Bronchial epithelial cell (primary cell): ENCODE data around the gene ANO1. TPM values are rescaled to one million over a fixed set of nuclear protein-coding genes. Genes with fewer than 3 reads are reported as not detected.

Experiments
- DNase-seq: peaks from one replicate; pipeline ENCODE4 v3.0.0-alpha.2; 2010; ENCODE audit warnings: low read depth
- FAIRE-seq: peaks from 2 replicates; lab custom pipeline; 2011; peaks lifted over from hg19 to GRCh38; lab: Jason Lieb, UNC
- H3K27me3 ChIP-seq: 2 replicates; pipeline ENCODE4 v1.5.1; 2011; ENCODE audit warnings: low read length; ENCODE audit not compliant: control insufficient read depth, insufficient read depth
- H3K36me3 ChIP-seq: 2 replicates; pipeline ENCODE4 v1.5.1; 2011; ENCODE audit warnings: low read length; ENCODE audit not compliant: control insufficient read depth, insufficient read depth
- H3K4me3 ChIP-seq: 2 replicates; pipeline ENCODE4 v1.5.1; 2011; ENCODE audit warnings: mild to moderate bottlenecking, low read depth, low read length, control low read depth
- total RNA-seq: library from RNA; depleted of rRNA; stranded (reverse); fragments of >200 nt; gene quantifications from 2 replicates; pipeline ENCODE4 v1.2.1, GENCODE V29; 2014
- TF ChIP-seq, protein P1 (sequence below): IDR thresholded peaks from 2 replicates; pipeline ENCODE4 v1.5.1; 2011; ENCODE audit warnings: mild to moderate bottlenecking, moderate library complexity, low read length, control low read depth, inconsistent platforms; ENCODE audit not compliant: insufficient read depth, severe bottlenecking

ANO1 gene
- total RNA-seq, 1 donor from 2014 or later = 1.3 TPM

DNA sequence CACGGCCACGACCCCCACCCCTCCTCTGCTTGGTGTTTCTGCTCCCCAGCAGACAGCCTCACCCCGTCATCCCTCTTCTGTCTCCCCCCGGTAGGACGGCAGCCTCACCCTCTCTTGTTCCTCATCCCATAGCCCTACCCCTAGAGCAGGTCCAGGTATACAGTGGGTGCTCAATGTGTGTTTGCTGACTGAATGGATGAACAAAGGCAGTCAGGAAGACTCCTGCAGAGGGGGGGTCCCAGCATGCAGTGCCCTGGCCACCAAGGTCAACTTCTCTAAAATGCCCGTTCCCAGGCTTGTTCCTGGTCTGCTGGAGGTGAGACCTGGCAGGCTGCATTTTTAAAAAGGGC, 90.3 kb downstream of the ANO1 start:
- FAIRE-seq (no peak), DNase-seq (no peak)
- no peak overlapping the region for H3K4me3 ChIP-seq
- TF ChIP-seq, protein P1, sequence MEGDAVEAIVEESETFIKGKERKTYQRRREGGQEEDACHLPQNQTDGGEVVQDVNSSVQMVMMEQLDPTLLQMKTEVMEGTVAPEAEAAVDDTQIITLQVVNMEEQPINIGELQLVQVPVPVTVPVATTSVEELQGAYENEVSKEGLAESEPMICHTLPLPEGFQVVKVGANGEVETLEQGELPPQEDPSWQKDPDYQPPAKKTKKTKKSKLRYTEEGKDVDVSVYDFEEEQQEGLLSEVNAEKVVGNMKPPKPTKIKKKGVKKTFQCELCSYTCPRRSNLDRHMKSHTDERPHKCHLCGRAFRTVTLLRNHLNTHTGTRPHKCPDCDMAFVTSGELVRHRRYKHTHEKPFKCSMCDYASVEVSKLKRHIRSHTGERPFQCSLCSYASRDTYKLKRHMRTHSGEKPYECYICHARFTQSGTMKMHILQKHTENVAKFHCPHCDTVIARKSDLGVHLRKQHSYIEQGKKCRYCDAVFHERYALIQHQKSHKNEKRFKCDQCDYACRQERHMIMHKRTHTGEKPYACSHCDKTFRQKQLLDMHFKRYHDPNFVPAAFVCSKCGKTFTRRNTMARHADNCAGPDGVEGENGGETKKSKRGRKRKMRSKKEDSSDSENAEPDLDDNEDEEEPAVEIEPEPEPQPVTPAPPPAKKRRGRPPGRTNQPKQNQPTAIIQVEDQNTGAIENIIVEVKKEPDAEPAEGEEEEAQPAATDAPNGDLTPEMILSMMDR = no peak
- H3K27me3 ChIP-seq = no peaks in the 10 kb centered on the region
- H3K36me3 ChIP-seq = no peaks in the 10 kb centered on the region

DNA sequence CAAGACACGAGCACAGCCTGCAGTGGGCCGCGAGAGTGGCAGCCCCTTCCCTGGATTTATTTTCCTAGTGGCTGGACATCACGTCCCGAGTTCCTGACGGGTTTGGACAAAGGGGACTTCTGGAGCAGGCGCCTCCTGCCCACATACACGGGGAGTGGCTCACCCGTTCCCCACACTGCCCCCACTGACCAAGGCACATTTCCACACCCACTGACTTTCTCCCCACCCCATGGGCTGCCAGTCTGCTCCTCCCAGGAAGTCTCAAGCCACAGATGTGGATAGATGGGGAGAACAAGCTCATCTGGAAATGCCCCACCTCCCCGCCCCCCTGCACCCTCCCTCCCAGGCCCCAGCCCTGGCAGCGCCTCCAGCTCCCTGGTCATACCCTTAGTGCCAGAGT, 91.0 kb downstream of the ANO1 start:
- FAIRE-seq (no peak), DNase-seq (no peak)
- TF ChIP-seq, protein P1 = no peak
- Histone ChIP-seq H3K4me3 (no peak overlapping the region), H3K27me3 (no peaks in the 10 kb centered on the region), H3K36me3 (no peaks in the 10 kb centered on the region)

DNA sequence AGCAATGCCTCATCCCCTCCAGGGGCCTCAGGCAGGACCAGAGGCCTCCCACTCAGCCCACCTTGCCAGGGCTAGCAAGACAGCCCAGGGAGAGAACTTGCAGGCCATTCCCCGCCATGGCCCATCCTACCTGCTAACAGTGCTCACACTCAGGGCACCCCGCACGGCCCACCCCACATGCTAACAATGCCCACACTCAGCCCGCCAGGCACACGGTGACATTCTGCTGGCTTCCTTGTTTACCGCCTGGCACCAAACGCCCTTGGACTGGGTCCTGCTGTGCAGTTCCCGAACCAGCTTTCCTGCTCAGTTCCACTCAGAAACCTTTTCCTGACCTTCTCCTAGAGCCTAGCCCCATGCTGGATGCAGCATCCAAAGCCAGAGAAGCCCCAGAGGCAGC, 91.5 kb downstream of the ANO1 start:
- no peak overlapping the region for H3K4me3 ChIP-seq
- TF ChIP-seq, protein P1 = no peak
- DNase-seq (no peak), FAIRE-seq (no peak)
- H3K27me3 ChIP-seq = no peaks in the 10 kb centered on the region
- H3K36me3 ChIP-seq = no peaks in the 10 kb centered on the region

DNA sequence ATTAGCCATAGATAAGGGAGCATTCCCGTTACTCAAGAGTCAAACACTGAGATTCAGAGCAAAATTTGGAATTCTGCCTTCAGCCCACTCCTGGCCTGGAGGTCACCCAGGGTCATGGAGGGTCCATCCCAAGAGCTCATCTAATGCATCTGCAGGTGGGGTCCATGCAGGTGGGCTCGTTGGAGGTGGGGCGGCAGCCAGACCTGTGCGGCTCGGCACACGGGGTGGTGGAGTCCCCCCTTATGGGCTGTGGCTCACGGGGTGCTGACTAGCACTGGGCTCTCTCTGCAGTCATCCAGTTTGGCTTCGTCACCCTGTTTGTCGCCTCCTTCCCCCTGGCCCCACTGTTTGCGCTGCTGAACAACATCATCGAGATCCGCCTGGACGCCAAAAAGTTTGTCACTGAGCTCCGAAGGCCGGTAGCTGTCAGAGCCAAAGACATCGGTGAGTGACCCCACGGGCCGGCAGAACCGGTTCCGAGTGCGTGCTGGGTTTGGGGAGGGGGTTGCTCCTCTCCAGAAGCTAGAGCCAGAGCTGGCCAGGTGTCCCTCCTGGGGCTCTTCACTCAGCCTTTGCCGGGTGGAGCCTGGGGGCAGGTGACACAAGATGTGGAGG, 92.6 kb downstream of the ANO1 start:
- H3K4me3 ChIP-seq = no peak overlapping the region
- DNase-seq = no peak
- FAIRE-seq = no peak
- no peaks in the 10 kb centered on the region for H3K27me3 ChIP-seq
- TF ChIP-seq, protein P1 = no peak
- H3K36me3 ChIP-seq = no peaks in the 10 kb centered on the region

DNA sequence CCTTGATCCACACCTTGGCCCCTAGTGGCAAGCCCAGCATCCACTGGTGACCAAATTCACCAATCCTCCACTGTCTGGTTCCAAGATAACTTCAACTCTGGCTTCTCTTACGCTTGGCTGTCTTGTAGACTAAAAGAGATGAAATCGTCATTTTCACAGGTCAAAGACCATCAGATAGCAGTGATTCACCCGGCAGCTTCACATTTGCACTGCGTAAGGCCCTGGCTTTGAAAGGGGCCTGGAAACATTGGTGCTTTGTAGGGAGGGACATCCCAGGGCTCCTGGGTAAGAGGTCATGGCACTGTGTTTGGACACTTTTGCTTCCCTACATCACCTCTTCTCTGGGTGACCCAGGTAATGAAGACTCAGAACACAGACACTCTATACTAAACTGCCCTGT, 94.9 kb downstream of the ANO1 start:
- Histone ChIP-seq H3K36me3 (no peaks in the 10 kb centered on the region), H3K4me3 (no peak overlapping the region), H3K27me3 (no peaks in the 10 kb centered on the region)
- FAIRE-seq (no peak), DNase-seq (no peak)
- TF ChIP-seq, protein P1 = no peak
